NCI-H2196 treated with DMSO at 0.1 percent for 48 hours (cell line): ENCODE data around the gene SASH1.

Source experiments
- DNase-seq: peaks from one replicate; lab custom pipeline; 2025; ENCODE audit not compliant: unreplicated experiment; lab: John Stamatoyannopoulos, UW

SASH1 gene

DNA sequence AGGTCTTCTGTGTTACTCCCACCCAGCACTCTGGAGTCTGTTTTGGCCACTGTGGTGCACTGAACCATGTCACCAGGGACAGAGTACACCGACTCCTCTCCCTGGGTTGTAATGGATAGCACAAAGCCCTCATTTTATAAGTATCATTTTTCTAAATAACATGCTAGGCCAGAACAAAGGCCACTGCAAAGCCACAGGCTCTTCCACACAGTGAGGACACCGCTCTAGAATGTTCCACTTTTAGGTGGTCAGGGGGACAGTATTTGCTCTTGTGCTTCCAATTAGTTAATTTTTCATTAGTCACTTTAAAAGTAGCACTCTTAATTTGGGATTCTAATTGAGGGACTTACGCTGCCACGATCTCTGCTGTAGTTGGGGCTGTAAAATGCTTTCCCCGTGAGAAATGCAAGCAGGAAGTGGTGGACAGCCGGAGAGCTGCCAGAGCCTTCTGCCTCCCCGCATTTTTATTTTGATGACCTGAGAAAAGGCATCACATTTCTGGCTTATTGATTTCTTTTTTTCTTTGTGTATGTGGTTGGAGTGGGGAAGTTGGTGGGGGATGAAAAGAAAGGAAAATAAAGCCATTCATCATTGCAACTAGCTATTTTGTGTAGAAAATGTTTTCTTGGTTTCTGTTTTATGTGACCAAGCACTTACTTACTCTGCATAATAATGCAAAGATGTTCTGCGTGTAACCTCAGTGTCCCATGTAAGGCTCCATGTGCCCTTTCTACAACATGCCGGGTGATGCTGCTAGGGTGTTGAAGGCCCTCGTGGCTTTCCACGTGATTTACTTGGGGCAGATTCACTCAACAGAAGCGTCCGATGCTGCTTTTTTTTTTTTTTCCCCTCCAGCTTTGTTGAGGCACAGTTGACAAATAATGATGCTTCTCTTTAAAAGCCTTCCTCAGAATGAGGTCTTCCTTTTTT, 195.9 kb downstream of the SASH1 start:
- DNase-seq: no peak

DNA sequence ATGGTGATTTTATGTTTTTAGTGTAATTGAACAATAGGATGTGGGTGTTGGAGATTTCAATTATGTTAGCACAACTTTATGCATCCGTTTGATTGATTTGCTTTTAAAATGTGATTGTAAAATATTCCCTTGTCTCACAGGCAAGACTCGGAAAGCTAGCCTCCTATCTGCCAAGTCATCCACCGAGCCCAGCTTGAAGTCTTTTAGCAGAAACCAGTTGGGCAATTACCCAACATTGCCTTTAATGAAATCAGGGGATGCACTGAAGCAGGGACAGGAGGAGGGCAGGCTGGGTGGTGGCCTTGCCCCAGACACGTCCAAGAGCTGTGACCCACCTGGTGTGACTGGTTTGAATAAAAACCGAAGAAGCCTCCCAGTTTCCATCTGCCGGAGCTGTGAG, 200.9 kb downstream of the SASH1 start:
- DNase-seq: no peak

- DNase-seq: no peak
These were observed 201.8 kb downstream of the SASH1 start for GRCh38 chr6:148544421-148544820.

- no peak for DNase-seq
These were observed 203.3 kb downstream of the SASH1 start for GRCh38 chr6:148545901-148546300.

GRCh38 chr6:148547110-148547509, 204.5 kb downstream of the SASH1 start:
- no peak for DNase-seq

GRCh38 chr6:148548065-148548748, 205.6 kb downstream of the SASH1 start:
- no peak for DNase-seq

DNA sequence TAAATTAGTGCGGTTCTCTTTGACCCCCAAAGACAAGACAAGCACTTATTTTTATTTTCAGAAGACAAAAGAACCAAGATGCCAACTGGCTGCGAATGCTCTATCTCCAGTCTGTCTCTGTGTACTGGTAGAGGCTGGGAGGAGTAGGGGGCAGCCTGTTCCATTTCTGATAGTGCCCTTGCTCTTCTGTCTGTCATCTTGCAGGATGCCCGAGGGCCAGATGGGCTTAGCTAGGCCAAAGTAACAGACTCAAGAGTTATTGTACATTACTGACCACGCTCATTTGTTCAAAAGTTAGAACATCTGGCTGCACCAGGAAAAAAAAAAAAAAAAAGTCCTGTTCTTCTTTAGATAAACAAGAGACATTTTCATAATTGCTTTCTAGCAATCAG, 206.1 kb downstream of the SASH1 start:
- DNase-seq: no peak

DNA sequence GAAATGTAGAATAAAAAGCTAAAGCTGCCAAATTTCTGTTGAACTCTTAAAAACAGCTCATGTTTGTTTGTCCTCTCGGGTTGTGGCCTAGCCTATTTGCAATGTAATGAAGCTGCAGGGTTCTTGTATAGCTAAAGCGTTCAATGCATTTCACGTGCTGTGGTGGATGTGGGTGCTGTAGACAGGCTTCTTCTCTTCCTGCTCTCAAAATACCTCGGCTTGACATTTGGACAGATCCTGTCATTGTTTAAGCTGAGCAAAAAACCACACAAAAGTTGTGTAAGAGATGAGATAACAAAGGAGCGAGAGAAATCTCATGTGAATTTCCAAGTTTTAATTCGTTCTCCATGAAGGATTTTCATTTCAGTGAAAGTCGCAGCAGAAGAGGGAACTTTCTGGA, 207.9 kb downstream of the SASH1 start:
- DNase-seq: no peak

GRCh38 chr6:148551226-148551625, 208.6 kb downstream of the SASH1 start:
- no peak for DNase-seq

DNA sequence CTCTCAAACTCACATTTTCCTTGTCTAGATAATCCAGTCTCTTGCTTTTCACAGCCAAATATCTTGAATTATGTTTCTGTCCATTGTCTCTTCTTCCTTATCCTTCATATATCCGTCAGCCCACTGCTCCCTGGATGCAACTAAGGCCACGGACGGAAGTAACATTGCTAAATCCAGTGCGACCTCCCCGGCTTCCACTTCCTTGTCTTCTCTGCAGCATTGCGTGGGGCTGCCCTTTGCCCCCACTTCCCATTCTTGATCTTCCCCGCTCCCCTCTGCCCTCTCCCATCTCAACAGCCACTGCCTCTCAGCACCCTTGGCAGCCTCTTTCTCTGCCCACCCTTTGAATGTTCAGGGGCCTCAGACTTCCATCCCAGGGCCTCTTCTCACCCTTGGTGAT, 213.8 kb downstream of the SASH1 start:
- no peak for DNase-seq

DNA sequence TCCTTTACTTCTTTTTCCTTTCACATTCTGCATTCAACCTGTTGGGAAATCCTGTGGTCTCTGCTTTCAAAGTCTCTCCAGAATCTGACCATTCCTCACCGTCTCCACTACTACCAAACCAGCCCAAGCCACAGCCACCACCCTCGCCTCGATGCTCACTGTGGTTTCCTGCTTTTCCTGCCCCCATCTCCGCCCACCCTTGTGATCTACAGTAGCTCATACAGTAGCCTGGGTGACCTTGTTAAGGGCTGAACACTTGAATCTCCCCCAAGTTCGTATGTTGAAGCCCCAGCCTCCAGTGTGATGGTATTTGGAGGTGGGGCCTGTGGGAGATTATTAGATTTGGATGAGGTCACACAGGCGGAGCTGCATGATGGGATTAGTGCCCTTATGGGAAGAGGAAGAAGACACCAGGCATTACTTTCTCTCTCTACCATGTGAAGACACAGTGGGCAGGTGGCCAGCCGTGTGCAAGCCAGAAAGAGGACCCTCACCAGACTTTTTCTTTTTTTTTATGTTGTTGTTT, 215.2 kb downstream of the SASH1 start:
- DNase-seq: no peak

DNA sequence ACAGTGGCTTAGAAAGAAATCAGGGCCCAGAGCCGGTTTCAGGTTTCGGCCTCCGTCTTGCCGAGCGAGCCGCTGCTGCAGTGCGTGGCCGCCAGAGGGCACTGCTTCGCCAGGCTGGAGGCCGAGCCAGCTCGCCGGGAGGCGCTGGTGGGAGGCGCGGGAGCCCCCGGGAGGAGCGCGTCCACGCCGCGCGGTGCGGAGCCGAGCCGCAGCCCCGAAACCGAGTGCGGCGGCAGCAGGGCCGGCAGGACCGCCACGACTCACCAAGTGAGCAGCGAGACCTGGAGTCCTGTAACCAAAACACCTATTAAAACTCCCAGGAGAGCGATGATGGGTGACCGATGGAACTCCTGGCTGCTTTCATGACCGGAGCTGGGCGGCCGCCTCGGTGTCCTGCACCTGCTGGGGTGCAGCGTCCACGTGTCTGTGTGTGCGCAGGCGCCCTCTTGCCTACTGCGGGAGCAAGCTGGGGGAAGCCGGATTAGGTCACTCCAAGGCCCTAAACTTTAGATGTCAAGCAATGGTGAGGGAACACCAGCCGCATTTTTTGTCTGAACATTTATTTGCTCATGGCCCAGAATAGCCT, 217.3 kb downstream of the SASH1 start:
- DNase-seq: peak; percentile 65

GRCh38 chr6:148561629-148562028, 219.0 kb downstream of the SASH1 start:
- no peak for DNase-seq

- no peak for DNase-seq
These were observed 220.4 kb downstream of the SASH1 start for GRCh38 chr6:148563066-148563465.

DNA sequence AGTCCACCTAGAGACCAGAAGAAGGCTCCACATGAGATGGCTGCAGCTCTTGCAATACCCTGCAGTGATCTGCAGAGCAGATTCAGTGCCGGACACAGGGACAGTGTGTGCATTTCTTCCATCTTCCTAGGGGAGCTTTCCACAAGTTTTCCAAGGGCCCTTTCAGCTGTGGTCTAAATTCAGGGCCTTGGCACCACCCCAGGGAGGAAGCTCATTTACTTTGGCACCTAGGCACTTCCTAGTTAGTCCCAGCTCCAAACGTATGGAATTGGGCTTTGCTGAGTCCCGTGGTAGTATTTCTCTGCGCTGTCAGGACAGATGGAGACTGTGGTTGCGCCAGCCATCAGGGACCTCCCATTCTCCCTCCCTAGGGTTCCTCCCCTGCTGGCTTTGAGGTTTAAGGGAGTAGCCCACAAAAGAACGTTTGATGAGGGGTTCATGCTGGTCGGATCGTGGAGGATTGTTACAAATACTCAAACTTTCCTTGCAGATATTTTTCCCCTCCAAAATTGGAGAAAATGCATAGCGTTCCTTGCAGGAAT, 221.9 kb downstream of the SASH1 start:
- no peak for DNase-seq

DNA sequence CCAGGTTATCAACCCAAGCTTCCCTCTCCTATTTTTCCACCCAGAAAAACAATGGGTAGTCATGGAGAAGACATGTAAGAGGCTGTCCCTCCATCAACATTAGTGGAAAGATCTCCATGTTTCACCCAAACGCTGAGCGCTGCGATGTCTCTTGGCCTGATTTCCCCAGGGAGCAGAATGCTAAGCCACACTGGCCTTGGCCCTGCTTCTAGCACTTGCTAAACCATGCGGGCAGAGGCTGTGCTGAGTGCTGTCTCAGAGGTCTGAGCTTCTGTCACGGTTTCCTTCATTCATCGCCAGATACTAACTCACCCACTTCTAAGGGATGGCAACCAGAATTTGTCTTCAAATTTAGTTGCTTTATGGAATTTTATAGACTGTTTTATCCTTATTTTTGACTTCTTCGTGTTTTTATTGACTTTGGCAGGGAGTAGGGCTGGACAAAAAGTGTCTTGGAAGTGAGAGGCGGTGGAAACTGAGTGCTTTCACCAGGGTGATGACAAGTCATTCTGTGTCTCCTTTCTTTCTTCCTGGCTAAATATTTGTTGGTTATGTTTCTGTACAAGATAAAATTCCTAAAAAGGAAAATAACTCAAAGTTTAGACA, 222.8 kb downstream of the SASH1 start:
- no peak for DNase-seq

DNA sequence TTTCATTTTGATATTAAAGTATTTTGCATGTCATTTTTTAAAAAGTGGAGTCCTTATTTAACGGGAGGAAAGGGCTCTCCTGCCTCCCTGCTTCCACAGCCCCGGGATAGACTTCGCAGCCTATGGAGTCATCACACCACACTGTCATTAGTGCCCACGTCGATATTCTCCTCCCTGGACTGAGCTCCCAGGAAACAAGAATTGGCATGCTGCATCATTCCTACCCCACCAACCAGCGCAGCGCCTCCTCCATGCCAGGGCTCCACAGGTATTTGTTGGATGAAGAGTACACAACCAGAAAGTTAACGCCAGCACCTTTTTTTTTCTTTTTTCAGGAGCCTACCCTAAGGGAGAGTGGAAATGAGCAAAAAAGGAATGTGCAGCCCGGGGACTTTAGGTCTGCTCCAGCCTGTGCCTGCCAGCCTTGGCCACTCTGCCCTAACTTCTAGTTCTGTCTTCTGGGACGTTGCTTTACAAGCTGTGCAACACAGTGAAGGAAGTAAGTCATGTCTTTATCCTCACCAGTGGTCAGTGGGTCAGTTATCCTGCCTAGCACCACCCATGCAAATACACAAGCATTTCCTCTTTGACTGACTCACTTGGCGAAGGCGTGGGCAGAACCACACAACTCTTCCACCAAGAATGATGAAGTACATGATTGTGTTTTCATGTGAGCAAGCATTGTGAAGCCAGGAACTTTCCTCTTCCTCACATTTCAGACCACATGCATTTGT, 223.5 kb downstream of the SASH1 start:
- no peak for DNase-seq

DNA sequence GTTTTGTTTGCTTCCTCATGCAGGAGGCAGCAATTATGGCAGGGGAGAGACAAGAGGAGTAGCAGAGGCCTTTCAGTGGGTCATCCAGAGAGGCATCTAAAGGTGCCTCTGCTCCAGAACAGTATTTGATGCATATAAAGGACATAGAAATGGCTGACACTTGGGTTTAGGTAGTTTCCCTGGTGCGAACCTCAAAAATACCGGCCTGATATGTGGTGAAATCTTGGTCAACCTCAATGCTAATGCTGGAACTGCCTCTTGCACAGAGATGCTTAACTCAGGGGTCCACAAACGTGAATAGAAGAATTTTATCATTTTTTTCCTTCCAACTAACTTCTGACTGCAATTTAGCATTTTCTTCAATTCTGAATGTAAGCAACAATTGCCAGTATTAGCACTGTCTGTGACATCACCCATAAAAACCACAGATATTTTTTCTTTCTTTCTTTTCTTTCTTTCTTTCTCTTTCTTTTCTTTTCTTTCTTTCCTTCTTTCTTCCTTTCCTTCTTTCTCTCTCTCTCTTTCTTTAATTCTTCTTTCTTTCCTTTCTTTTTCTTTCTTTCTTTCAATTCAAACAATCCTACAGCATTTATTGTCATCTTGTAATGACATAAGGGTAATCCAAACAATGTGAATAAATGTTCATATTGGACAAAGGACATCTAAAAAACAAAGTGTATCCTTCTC, 224.2 kb downstream of the SASH1 start:
- no peak for DNase-seq

DNA sequence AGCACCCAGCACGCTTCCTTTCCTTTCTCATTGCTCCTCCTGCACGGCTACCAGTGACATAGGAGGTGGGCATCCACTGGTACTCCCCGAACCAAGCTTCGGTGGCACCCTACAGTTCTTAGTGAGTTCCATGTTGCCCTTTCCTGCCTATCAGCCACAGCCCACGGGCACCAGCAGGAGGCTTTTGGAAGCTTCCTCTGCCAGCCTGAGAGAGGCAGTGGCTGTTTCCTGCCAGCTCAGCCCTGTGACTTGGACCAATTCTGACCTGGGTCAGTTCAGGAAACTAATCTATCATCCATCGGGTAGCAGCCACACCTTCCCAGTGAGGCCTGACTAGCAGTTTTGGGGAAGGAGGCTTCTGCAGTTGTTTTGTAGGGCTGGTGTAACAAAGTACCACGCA, 227.8 kb downstream of the SASH1 start:
- no peak for DNase-seq
